ENCODE results near the gene SVOPL. TPM values are rescaled to one million over a fixed set of nuclear protein-coding genes. Genes with fewer than 3 reads are reported as not detected.

SVOPL gene
- total RNA-seq, 1 experiment from 2014 or later, result 1.1 TPM

GRCh38 chr7:138565071-138565450 is 136.1 kb downstream of the SVOPL start:
- no peak overlapping the region for H3K56ac ChIP-seq (ENCODE audit: insufficient read length, low read depth, low read length)
- WGBS (ENCODE audit: extremely low coverage, insufficient read length, low lambda C conversion rate), result no CpG with 5 or more reads among the region's 8 CpGs
- no peaks in the 10 kb centered on the region for H3K4me1 ChIP-seq (ENCODE audit: insufficient read depth, low read length)
- H3K9me3 ChIP-seq (ENCODE audit: control insufficient read depth, low read depth, low read length), result peaks cover 51% of the 10 kb centered on the region
- DNase-seq, result no peak
- H3K4me3 Mint-ChIP-seq, result no peak overlapping the region
- H2BK12ac ChIP-seq (ENCODE audit: insufficient read length, low read depth, low read length), result no peak overlapping the region
- H3K4me1 Mint-ChIP-seq, result peaks cover 20 to 34% of the 10 kb centered on the region in 2 experiments
- no peak overlapping the region for H2BK20ac ChIP-seq (ENCODE audit: low read depth, low read length, poor library complexity, severe bottlenecking)
- H3K27me3 ChIP-seq (ENCODE audit: insufficient read depth, low read length), result no peaks in the 10 kb centered on the region
- no peak overlapping the region for H2AFZ ChIP-seq (ENCODE audit: low read length)
- no peak overlapping the region for H3K18ac ChIP-seq (ENCODE audit: insufficient read length, low read depth, low read length)
- no peak overlapping the region for H3K4me2 ChIP-seq (ENCODE audit: insufficient read depth, insufficient read length, low read length)
- H3T11ph ChIP-seq (ENCODE audit: low read length), result no peak overlapping the region
- peaks cover 85 to 96% (median 93%) of the 10 kb centered on the region in 3 experiments for H3K36me3 Mint-ChIP-seq (ENCODE audit: insufficient read depth in 1 of 3, low read depth in 3 of 3)
- H3K79me2 ChIP-seq (ENCODE audit: insufficient read depth, low read length), result no peaks in the 10 kb centered on the region
- TF ChIP-seq CTCF (conservative IDR thresholded peaks at IDR 0.05), result no peak
- no peak overlapping the region for H2AK5ac ChIP-seq (ENCODE audit: insufficient read length, low read length)
- no peak overlapping the region for H3K4ac ChIP-seq (ENCODE audit: low read depth, low read length)
- peaks cover 25 to 37% of the 10 kb centered on the region in 2 experiments for H3K9me3 Mint-ChIP-seq
- H4K20me1 ChIP-seq (ENCODE audit: control insufficient read depth, insufficient read depth, insufficient read length), result no peaks in the 10 kb centered on the region
- H4K91ac ChIP-seq (ENCODE audit: insufficient read length, low read depth, low read length), result no peak overlapping the region
- H3K79me1 ChIP-seq (ENCODE audit: insufficient read depth, low read depth, low read length, poor library complexity, severe bottlenecking), result no peaks in the 10 kb centered on the region
- H2BK120ac ChIP-seq (ENCODE audit: low read depth, low read length, poor library complexity, severe bottlenecking), result no peak overlapping the region
- H3K27ac ChIP-seq (ENCODE audit: insufficient read length, low read depth, low read length), result no peak overlapping the region
- no peak overlapping the region for H2BK5ac ChIP-seq (ENCODE audit: insufficient read length, low read length)
- H2BK15ac ChIP-seq (ENCODE audit: low read depth, low read length), result no peak overlapping the region
- H3K14ac ChIP-seq (ENCODE audit: insufficient read depth, low read length), result no peak overlapping the region
- H3K27me3 Mint-ChIP-seq (ENCODE audit: low read depth), result peaks cover 2% of the 10 kb centered on the region; the same call in 1 of the 2 replicates
- peak overlapping the region in 2 of 3 experiments; percentile 81 to 89; a peak in 5 of 7 replicates for H3K27ac Mint-ChIP-seq
- no peak overlapping the region for H4K5ac ChIP-seq (ENCODE audit: insufficient read length, low read depth, low read length)
- no peak overlapping the region for H4K8ac ChIP-seq (replicated peaks; ENCODE audit: insufficient read length, low read depth, low read length)
- H3K23me2 ChIP-seq (ENCODE audit: insufficient read length, low read depth, low read length, poor library complexity, severe bottlenecking), result no peaks in the 10 kb centered on the region
- no peak overlapping the region for H3K9ac ChIP-seq (ENCODE audit: extremely low read depth, insufficient read length, low read length)
- H3K23ac ChIP-seq (ENCODE audit: insufficient read length, low read depth, low read length), result no peak overlapping the region
